Glutamatergic neuron (in vitro differentiated cells): ENCODE data around the gene TRNP1. TPM values are rescaled to one million over a fixed set of nuclear protein-coding genes. Genes with fewer than 3 reads are reported as not detected.

Experiments used
- DNase-seq: peaks from one replicate; pipeline ENCODE4 v3.0.0; 2022
- H3K27ac Mint-ChIP-seq: one replicate; pipeline ENCODE4 v1.8.0; 2020; ENCODE audit warnings: mild to moderate bottlenecking, mixed read lengths, inconsistent platforms; ENCODE audit not compliant: unreplicated experiment
- H3K27me3 Mint-ChIP-seq: one replicate; pipeline ENCODE4 v1.8.0; 2020; ENCODE audit warnings: mild to moderate bottlenecking, moderate library complexity, mixed read lengths, inconsistent platforms; ENCODE audit not compliant: unreplicated experiment
- H3K36me3 Mint-ChIP-seq: one replicate; pipeline ENCODE4 v1.8.0; 2020; ENCODE audit warnings: mild to moderate bottlenecking, mixed read lengths, inconsistent platforms; ENCODE audit not compliant: unreplicated experiment
- H3K4me1 Mint-ChIP-seq: one replicate; pipeline ENCODE4 v1.8.0; 2020; ENCODE audit warnings: mild to moderate bottlenecking, low read depth, mixed read lengths, inconsistent platforms; ENCODE audit not compliant: unreplicated experiment
- H3K4me3 Mint-ChIP-seq: one replicate; pipeline ENCODE4 v1.8.0; 2020; ENCODE audit warnings: mild to moderate bottlenecking, mixed read lengths, inconsistent platforms; ENCODE audit not compliant: unreplicated experiment
- H3K9me3 Mint-ChIP-seq: one replicate; pipeline ENCODE4 v1.8.0; 2020; ENCODE audit warnings: mild to moderate bottlenecking, moderate library complexity, mixed read lengths, inconsistent platforms; ENCODE audit not compliant: unreplicated experiment
- total RNA-seq: library from RNA; stranded (reverse); fragmentation: NEBNext Ultra II Directional; extraction: Animal tissue kit (Norgen Biotek cat#: 25700); gene quantifications from one replicate; pipeline ENCODE4 v1.2.1, GENCODE V29; 2021; ENCODE audit not compliant: unreplicated experiment
- TF ChIP-seq, protein P1 (sequence below): fragments of 200-600 bp; sonication (generic); IDR thresholded peaks from one replicate; pipeline ENCODE4 v1.5.0; 2021; ENCODE audit not compliant: partially characterized antibody, unreplicated experiment

TRNP1 gene
- total RNA-seq, 1 donor from 2014 or later = 13.9 TPM

DNA sequence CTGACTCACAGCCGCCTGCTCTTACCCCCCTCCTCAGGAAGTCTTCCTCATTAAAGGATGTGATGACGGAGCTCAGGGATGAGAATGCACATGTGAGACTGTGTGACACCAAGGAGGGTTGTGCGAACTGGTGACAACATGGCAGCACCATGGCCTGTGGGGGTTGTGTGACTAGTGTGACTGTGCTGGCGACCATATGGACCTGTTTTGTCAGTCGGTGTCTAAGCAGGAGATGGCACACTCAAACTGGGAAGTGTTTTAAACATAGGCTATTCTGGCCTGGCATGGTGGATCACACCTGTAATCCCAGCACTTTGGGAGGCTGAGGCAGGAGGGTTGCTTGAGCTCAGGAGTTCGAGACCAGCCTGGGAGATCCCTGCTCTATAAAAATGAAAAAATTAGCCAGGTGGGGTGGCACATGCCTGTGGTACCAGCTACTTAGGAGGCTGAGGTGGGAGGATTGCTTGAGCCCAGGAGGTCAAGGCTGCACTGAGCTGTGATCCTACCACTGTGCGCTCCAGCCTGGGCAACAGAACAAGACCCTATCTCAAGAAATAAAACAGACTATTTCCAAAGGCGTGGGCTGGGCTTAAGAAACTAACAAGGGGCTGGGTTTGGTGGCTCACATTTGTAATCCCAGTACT lies 7.4 kb downstream of the TRNP1 start:
- Mint-ChIP-seq H3K9me3 (peaks cover 2% of the 10 kb centered on the region), H3K27me3 (peaks cover 6% of the 10 kb centered on the region), H3K4me1 (peaks cover 28% of the 10 kb centered on the region), H3K4me3 (no peak overlapping the region), H3K27ac (no peak overlapping the region), H3K36me3 (no peaks in the 10 kb centered on the region)
- TF ChIP-seq, protein P1, sequence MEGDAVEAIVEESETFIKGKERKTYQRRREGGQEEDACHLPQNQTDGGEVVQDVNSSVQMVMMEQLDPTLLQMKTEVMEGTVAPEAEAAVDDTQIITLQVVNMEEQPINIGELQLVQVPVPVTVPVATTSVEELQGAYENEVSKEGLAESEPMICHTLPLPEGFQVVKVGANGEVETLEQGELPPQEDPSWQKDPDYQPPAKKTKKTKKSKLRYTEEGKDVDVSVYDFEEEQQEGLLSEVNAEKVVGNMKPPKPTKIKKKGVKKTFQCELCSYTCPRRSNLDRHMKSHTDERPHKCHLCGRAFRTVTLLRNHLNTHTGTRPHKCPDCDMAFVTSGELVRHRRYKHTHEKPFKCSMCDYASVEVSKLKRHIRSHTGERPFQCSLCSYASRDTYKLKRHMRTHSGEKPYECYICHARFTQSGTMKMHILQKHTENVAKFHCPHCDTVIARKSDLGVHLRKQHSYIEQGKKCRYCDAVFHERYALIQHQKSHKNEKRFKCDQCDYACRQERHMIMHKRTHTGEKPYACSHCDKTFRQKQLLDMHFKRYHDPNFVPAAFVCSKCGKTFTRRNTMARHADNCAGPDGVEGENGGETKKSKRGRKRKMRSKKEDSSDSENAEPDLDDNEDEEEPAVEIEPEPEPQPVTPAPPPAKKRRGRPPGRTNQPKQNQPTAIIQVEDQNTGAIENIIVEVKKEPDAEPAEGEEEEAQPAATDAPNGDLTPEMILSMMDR = no peak
- no peak for DNase-seq

DNA sequence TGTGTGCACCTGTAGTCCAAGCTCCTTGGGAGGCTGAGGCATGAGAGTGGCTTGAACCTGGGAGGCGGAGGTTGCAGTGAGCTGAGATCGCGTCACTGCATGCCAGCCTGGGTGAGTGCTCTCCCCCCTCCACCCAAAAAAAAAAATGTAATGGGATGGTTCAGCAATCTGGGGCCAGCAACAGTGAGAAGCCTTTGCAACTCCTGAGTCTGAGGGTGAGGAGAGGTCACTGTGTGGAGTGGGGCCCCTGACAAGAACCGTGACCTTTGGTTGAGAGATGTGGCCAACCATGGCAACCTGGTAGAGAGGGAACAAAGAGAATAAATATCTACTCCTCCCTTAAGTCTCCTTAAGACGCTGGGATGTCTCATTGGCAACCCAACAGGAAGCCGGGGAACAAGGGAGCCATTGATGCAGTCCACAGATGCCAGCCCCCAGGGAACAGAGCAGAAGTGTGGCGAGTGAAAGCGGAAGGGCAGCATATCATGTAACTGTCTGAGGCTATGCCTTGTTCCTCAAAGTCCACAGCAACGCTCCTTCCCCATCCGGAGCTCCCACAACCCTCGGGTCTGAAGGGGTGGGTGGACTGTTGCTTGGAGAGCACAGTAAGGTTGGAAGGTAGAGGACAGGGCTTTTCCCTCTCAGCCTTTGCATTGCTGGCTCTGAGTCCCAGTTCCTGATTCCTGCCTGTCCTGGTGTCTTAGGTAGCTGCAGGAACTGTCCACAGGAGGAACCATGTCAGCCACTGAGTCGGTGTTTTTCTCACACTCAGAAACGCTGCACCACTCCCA lies 8.3 kb downstream of the TRNP1 start:
- Mint-ChIP-seq H3K36me3 (no peaks in the 10 kb centered on the region), H3K27me3 (peaks cover 6% of the 10 kb centered on the region), H3K4me3 (no peak overlapping the region), H3K4me1 (peaks cover 28% of the 10 kb centered on the region), H3K27ac (no peak overlapping the region), H3K9me3 (no peaks in the 10 kb centered on the region)
- TF ChIP-seq, protein P1 = no peak
- DNase-seq = no peak

DNA sequence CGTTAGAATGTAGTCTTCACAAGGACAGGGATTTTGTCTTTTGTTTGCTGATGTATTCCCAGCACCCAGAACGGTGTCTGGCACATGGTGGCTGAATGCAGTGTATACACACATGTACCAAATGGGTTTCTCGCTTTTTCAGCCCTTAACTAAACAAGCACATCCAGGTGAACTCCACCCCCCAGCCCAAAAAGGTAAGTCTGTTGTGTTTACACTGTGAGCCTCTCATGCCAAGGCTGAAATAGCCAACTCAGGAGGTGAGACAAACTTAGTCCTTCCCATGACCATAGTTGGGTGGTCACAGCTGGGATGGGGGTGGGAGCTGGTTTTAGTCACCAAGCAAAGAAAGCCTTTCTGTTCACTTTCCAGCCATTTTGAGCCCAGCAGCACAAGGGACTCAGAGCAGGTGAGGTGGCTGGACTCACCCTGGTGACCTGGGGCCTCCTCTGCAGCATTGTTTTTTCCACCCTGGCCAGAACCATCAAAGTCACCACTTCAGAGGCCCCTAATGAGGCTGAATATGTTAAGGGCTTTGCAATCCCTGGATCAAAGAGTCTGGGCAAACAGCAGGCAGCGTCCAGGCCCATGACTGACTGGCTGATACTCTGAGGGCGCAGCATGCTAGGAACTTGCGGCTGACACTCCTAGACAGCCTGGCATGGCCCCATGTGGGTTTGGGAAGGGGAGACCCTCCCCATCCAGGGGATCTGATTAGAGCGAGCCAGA lies 10.4 kb downstream of the TRNP1 start:
- H3K27ac Mint-ChIP-seq = no peak overlapping the region
- H3K36me3 Mint-ChIP-seq = no peaks in the 10 kb centered on the region
- TF ChIP-seq, protein P1 = no peak
- H3K27me3 Mint-ChIP-seq = peaks cover 6% of the 10 kb centered on the region
- DNase-seq = no peak
- peak overlapping the region; percentile 38 for H3K4me3 Mint-ChIP-seq
- peaks cover 23% of the 10 kb centered on the region for H3K4me1 Mint-ChIP-seq
- peaks cover 2% of the 10 kb centered on the region for H3K9me3 Mint-ChIP-seq

DNA sequence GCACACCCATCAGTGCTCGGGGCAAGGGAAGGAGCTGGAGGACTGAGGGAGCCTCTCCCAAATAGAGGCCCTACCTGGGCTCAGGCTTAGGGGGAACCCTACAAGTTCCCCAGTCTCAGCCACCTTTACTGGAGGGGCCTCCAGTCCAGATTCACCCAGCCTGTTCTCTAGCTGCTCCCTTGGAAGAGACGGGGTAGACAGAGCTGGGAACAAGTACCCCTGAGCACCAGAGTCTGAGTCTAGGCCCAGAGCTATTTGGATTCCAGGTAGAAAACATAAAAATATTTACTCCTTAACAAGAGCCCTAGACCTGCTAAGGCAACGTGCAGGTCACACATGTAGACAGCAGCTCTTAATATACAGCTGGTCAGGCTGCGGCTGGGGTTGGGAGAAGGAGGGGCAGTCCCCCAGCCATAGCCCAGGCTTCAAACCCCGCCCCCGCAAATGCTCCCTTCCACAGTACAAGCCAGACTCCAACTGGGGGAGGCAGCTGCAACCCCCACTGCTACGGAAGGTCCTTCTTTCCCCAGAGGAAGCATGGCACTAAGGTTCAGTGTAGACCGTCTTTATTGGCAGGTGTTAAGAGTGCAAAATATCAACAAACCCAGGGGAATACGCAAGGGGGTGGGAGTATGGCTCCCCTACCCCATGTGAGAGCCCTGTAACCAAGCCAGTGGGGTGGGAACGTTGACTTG lies 11.1 kb downstream of the TRNP1 start:
- Mint-ChIP-seq H3K36me3 (no peaks in the 10 kb centered on the region), H3K4me3 (peak overlapping the region; percentile 38), H3K4me1 (peaks cover 23% of the 10 kb centered on the region), H3K27ac (no peak overlapping the region), H3K27me3 (peaks cover 6% of the 10 kb centered on the region), H3K9me3 (peaks cover 2% of the 10 kb centered on the region)
- TF ChIP-seq, protein P1 = no peak
- peak; percentile 48 for DNase-seq
